Measurements from ENCODE around the gene AK1.

The AK1 gene

GRCh38 chr9:127816728-127817127 lies 60.7 kb downstream of the AK1 start:
- DNase-seq (ENCODE audit: low spot score) = no peak
